Skeletal muscle cell (primary cell): ENCODE results near the gene ABCB10.
"Not testable (repeated sequence)": the region's sequence is repeated elsewhere in the genome, so short reads cannot be mapped to it uniquely, and the experiment has no call there.

ENCODE experiments used
- DNase-seq: peaks from one replicate; pipeline ENCODE4 v3.0.0-alpha.2; 2010; ENCODE audit warnings: low read depth
- H3K4me3 ChIP-seq: 2 replicates; pipeline ENCODE4 v1.5.1; 2011; ENCODE audit warnings: low read depth, mild to moderate bottlenecking, control low read depth, low read length, moderate library complexity

ABCB10 gene

GRCh38 chr1:229485318-229485717 lies 73.2 kb downstream of the ABCB10 start:
- DNase-seq = no peak
- H3K4me3 ChIP-seq = no peak overlapping the region

- no peak overlapping the region for H3K4me3 ChIP-seq
- DNase-seq = no peak
These were observed 76.0 kb downstream of the ABCB10 start for GRCh38 chr1:229482511-229482910.

- H3K4me3 ChIP-seq = no peak overlapping the region
- DNase-seq = no peak
These were observed 78.0 kb downstream of the ABCB10 start for GRCh38 chr1:229480495-229480894.

DNA sequence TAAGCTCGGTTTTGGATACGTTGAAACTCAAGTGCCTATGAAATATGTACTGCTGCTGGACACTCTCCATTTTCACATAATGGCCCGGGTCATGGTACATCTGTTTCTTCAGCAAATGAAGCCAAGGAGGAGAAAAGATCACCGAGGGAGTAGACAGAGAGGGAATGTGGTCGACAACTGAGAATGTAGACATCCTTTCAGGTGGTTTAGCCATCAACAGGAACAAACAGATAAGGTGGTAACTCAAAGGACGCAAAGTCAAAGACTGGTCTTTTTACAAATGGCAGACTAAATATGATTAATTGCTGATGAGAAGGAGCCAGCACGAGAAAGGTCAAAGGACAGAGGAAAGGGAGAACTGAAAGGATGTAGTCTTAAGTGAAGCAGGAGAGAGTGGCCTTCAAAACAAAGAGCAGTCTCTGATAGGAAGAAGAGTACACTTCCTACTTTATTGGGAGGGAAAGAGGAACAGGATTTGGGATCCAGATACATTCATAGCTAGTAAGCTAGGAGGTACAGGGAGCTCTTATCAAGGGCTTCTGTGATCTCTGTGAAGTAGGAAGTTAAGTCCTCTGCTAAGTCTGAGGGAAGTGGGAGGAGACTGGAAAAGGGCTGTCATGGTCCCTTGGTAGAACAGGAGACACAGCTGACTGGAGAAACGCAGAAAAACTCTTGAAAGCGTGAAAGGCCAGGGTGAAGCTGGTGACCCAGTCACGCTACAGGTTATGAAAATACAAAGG lies 78.7 kb downstream of the ABCB10 start:
- H3K4me3 ChIP-seq = no peak overlapping the region
- no peak for DNase-seq

GRCh38 chr1:229478852-229479251 lies 79.7 kb downstream of the ABCB10 start:
- DNase-seq = no peak

DNA sequence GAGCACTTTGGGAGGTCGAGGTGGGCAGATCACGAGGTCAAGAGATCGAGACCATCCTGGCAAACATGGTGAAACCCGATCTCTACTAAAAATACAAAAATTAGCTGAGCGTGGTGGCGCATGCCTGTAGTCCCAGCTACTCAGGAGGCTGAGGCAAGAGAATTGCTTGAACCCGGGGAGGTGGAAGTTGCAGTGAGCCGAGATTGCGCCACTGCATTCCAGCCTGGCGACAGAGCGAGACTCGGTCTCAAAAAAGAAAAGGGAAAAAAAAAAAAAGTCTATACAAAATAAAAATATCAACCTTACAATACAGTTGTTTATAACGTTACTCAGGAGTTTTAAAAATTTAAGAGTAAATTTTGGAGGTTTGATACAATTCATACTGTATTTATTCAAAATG lies 82.6 kb downstream of the ABCB10 start:
- H3K4me3 ChIP-seq, DNase-seq: not testable (repeated sequence)

More at GRCh38 chr1:229478852-229479251, 79.7 kb downstream of the ABCB10 start:
- no peak overlapping the region for H3K4me3 ChIP-seq

DNA sequence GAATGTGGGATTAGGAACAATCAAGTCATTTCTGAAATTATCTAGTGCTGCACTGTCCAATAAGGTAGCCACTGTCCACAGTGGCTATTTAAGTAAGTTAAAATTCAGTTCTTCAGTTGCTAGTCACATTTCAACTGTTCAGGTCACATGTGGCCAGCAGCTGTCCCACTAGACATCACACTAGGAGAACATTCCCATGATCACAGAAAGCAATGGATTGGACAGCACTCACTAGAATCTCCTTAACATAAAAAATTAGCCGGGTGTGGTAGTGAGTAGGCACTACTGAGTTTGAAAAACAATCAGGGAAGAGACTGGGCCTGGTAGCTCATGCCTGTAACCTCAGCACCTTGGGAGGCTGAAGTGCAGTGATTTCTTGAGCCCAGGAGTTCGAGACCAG lies 84.0 kb downstream of the ABCB10 start:
- H3K4me3 ChIP-seq = no peak overlapping the region
- no peak for DNase-seq

- DNase-seq = no peak
- H3K4me3 ChIP-seq = no peak overlapping the region
These were observed 87.3 kb downstream of the ABCB10 start for GRCh38 chr1:229471175-229471574.

DNA sequence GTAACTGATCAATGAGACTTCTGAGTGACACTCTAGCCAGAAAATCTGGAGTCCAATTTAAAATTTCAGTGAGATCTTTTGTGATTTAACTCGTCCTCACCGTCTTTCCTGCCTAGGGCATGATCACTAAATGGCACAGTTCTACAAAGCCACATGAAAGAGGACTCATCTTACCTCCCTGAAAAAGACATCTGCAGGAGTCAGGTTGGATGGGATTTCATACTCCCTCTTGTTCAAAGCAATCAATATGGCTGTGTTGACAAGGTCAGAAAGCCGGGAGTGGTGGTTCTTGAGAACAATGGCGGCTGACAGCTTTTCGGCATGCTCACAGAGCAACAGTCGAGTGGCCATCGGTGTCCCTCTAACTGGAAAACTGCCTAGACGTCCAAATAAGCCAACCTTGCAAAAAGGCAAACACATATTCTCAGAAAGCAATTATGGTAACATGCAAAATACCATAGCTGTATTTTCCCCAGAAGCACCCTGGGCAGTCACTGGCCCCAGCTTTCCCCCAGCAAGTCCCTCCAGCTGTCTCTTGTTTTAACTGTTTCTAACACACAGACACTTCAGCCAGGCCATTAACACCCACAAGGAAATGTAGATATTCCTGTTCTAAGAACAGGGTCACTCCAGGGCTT lies 88.0 kb downstream of the ABCB10 start:
- no peak overlapping the region for H3K4me3 ChIP-seq
- no peak for DNase-seq

GRCh38 chr1:229466887-229467286 lies 91.6 kb downstream of the ABCB10 start:
- H3K4me3 ChIP-seq = no peak overlapping the region
- DNase-seq = no peak
